Stomach (tissue), 4 donors: ENCODE measurements around the gene FGGY.

Experiments
- CTCF ChIP-seq, 7 experiments: fragments of 450-650 bp in 4 of 7; fragments of 200-600 bp in 3 of 7; sonication (generic) in 3 of 7; IDR thresholded peaks; one replicate each; pipeline ENCODE4 v1.5.1; 2016 to 2019; ENCODE audit warnings: antibody characterized with exemption in 7 of 7, control low read depth in 2 of 7, mild to moderate bottlenecking in 1 of 7
- EP300 ChIP-seq: sonication (generic); formaldehyde crosslinking; IDR thresholded peaks from one replicate; pipeline ENCODE4 v1.6.1; 2017; ENCODE audit warnings: antibody characterized with exemption
- POLR2A ChIP-seq, 4 donors: fragments of 450-650 bp; IDR thresholded peaks; one replicate each; pipeline ENCODE4 v1.6.1; 2016; ENCODE audit warnings: antibody characterized with exemption in 4 of 4, control low read depth in 2 of 4, mild to moderate bottlenecking in 1 of 4, moderate library complexity in 1 of 4
- POLR2AphosphoS5 ChIP-seq, 3 donors: sonication (generic); formaldehyde crosslinking; IDR thresholded peaks; one replicate each; pipeline ENCODE4 v1.6.1; 2016; ENCODE audit warnings: antibody characterized with exemption in 3 of 3

DNA sequence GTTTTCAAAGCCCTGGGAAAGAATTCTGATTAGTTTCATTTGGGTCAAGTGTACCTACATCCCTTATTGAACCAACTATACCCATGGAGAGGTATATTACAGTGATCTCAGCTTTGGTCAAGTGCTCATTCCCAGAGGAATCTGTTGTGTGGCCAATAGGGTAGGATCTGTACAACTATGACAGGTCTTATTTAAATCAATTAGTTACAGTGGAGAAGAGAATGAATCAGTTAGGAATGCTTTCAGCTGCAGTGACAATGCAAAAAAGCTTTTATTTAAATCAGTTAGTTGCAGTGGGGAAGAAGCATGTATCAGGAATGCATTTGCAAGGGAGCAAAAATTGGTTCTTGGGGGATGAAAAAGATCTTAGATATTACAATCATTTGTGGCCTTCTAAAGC, 119.0 kb downstream of the FGGY start:
- TF ChIP-seq POLR2A (IDR thresholded peaks at IDR 0.05) (no peak), CTCF (IDR thresholded peaks at IDR 0.05) (no peak), EP300 (no peak), POLR2AphosphoS5 (IDR thresholded peaks at IDR 0.05) (no peak)
